ENCODE measurements around the gene ZNF366. TPM values are rescaled to one million over a fixed set of nuclear protein-coding genes. Genes with fewer than 3 reads are reported as not detected.

Gene ZNF366
- total RNA-seq, 1 experiment from 2014 or later: not detected

- H3K4me1 Mint-ChIP-seq (ENCODE audit: insufficient read depth, unreplicated experiment): peaks cover 21% of the 10 kb centered on the region
- TF ChIP-seq CTCF (IDR thresholded peaks at IDR 0.05; ENCODE audit: unreplicated experiment): no peak
- BruUV-seq (replicated peaks): no TSS peak
- ChIA-PET POLR2A (interaction anchor here (0.6 to 0.9 kb wide), 3 partner anchors 32 to 373 kb away, joined by 3 read pairs; no protein-coding TSS in a partner anchor), CTCF (no interaction called here)
- intact Hi-C loops (cut with micrococcal nuclease): no loop called here
- H3K9me3 Mint-ChIP-seq (ENCODE audit: unreplicated experiment): peaks cover 9% of the 10 kb centered on the region
- peak overlapping the region; percentile 84 for H3K27ac Mint-ChIP-seq (ENCODE audit: low read depth, unreplicated experiment)
- H3K4me3 Mint-ChIP-seq (ENCODE audit: unreplicated experiment): no peak overlapping the region
- peak; percentile 88 for DNase-seq (ENCODE audit: unreplicated experiment)
- H3K27me3 Mint-ChIP-seq (ENCODE audit: insufficient read depth, unreplicated experiment): no peaks in the 10 kb centered on the region
- H3K36me3 Mint-ChIP-seq (ENCODE audit: insufficient read depth, unreplicated experiment): no peaks in the 10 kb centered on the region
These were observed 44.9 kb upstream of the ZNF366 start for GRCh38 chr5:72552041-72552557.

DNA sequence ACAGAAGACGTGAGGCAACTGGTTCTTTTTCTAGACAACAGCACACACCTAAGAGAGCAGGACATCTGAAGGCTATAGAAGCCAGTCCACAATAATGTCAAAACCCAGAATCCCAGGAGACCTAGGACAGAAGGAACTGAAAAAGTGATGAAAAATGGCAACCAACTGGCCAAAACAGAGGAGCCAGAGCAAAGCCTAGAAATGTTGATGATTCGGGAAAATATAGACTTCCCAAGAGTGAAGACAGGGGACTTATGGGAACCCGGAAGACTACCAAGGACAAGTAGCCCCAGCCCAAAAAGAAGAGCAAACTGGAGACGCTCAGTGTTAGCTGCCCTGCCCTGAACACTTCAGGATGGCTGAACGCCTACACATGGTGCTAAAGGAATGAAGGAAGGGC is 43.4 kb upstream of the ZNF366 start:
- ChIA-PET POLR2A (interaction anchor here (1.0 kb wide), 1 partner anchor 11 kb away, joined by 3 read pairs; no protein-coding TSS in a partner anchor), CTCF (no interaction called here)
- Mint-ChIP-seq H3K36me3 (ENCODE audit: insufficient read depth, unreplicated experiment) (peaks cover 6% of the 10 kb centered on the region), H3K27me3 (ENCODE audit: insufficient read depth, unreplicated experiment) (no peaks in the 10 kb centered on the region), H3K4me1 (ENCODE audit: insufficient read depth, unreplicated experiment) (peaks cover 33% of the 10 kb centered on the region), H3K9me3 (ENCODE audit: unreplicated experiment) (peaks cover 23% of the 10 kb centered on the region), H3K4me3 (ENCODE audit: unreplicated experiment) (no peak overlapping the region), H3K27ac (ENCODE audit: low read depth, unreplicated experiment) (no peak overlapping the region)
- BruUV-seq (replicated peaks): no TSS peak
- no peak for TF ChIP-seq CTCF (IDR thresholded peaks at IDR 0.05; ENCODE audit: unreplicated experiment)
- DNase-seq (ENCODE audit: unreplicated experiment): no peak
- intact Hi-C loops (cut with micrococcal nuclease): no loop called here

GRCh38 chr5:72543811-72544210 is 36.6 kb upstream of the ZNF366 start:
- POLR2A ChIA-PET: interaction anchor here (0.5 to 1.9 kb wide), 7 partner anchors 10 to 275 kb away, joined by 3 to 9 read pairs (median 3); partner anchors contain the start of gene TNPO1
- Mint-ChIP-seq H3K9me3 (ENCODE audit: unreplicated experiment) (peaks cover 17% of the 10 kb centered on the region), H3K4me1 (ENCODE audit: insufficient read depth, unreplicated experiment) (peaks cover 53% of the 10 kb centered on the region), H3K27me3 (ENCODE audit: insufficient read depth, unreplicated experiment) (no peaks in the 10 kb centered on the region), H3K36me3 (ENCODE audit: insufficient read depth, unreplicated experiment) (peaks cover 6% of the 10 kb centered on the region), H3K4me3 (ENCODE audit: unreplicated experiment) (no peak overlapping the region), H3K27ac (ENCODE audit: low read depth, unreplicated experiment) (peak overlapping the region; percentile 56)
- intact Hi-C loops (cut with micrococcal nuclease): no loop called here
- CTCF ChIA-PET: no interaction called here
- BruUV-seq (replicated peaks): no TSS peak
- TF ChIP-seq CTCF (IDR thresholded peaks at IDR 0.05; ENCODE audit: unreplicated experiment): no peak
- DNase-seq (ENCODE audit: unreplicated experiment): no peak

- DNase-seq (ENCODE audit: unreplicated experiment): peak; percentile 77
- Mint-ChIP-seq H3K4me3 (ENCODE audit: unreplicated experiment) (peak overlapping the region; percentile 24), H3K27ac (ENCODE audit: low read depth, unreplicated experiment) (peak overlapping the region; percentile 56), H3K4me1 (ENCODE audit: insufficient read depth, unreplicated experiment) (peaks cover 55% of the 10 kb centered on the region), H3K27me3 (ENCODE audit: insufficient read depth, unreplicated experiment) (no peaks in the 10 kb centered on the region), H3K9me3 (ENCODE audit: unreplicated experiment) (peaks cover 17% of the 10 kb centered on the region), H3K36me3 (ENCODE audit: insufficient read depth, unreplicated experiment) (peaks cover 6% of the 10 kb centered on the region)
- POLR2A ChIA-PET: interaction anchor here (0.5 to 1.9 kb wide), 7 partner anchors 9 to 275 kb away, joined by 3 to 9 read pairs (median 3); partner anchors contain the start of gene TNPO1
- no TSS peak for BruUV-seq (replicated peaks)
- CTCF ChIA-PET: no interaction called here
- no peak for TF ChIP-seq CTCF (IDR thresholded peaks at IDR 0.05; ENCODE audit: unreplicated experiment)
- intact Hi-C loops (cut with micrococcal nuclease): no loop called here
These were observed 36.2 kb upstream of the ZNF366 start for GRCh38 chr5:72543365-72543764.
